Measurements from ENCODE around the gene PA2G4.

DNA sequence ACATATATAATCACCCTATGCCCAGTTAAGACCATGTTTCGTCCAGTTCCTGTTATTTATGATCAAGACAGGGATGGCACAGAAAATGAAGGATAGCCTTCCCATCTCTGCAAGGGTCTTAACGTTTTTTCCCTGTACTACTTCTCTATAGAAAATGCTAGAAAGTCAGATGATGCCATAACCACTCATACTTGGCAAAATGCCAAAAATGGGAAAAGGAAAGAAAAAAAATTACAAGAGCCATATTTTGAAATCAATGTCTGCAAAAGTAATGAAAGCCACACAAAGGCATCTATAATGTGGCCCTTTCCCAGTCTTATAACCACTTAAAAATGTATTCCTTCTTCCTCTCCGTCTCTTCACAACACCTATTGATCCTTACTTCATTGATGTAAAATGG is 46.2 kb downstream of the PA2G4 start:
- TF ChIP-seq, protein P1, sequence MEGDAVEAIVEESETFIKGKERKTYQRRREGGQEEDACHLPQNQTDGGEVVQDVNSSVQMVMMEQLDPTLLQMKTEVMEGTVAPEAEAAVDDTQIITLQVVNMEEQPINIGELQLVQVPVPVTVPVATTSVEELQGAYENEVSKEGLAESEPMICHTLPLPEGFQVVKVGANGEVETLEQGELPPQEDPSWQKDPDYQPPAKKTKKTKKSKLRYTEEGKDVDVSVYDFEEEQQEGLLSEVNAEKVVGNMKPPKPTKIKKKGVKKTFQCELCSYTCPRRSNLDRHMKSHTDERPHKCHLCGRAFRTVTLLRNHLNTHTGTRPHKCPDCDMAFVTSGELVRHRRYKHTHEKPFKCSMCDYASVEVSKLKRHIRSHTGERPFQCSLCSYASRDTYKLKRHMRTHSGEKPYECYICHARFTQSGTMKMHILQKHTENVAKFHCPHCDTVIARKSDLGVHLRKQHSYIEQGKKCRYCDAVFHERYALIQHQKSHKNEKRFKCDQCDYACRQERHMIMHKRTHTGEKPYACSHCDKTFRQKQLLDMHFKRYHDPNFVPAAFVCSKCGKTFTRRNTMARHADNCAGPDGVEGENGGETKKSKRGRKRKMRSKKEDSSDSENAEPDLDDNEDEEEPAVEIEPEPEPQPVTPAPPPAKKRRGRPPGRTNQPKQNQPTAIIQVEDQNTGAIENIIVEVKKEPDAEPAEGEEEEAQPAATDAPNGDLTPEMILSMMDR (IDR thresholded peaks at IDR 0.05), result no peak
- TF ChIP-seq EP300 (IDR thresholded peaks at IDR 0.05) (no peak), POLR2A (IDR thresholded peaks at IDR 0.05; ENCODE audit: low read depth) (no peak)
